Transverse colon (tissue), 3 donors: ENCODE results near the gene SIRPB1.

Source experiments
- POLR2A ChIP-seq: fragments of 450-650 bp; IDR thresholded peaks from one replicate; pipeline ENCODE4 v1.6.1; 2016; ENCODE audit warnings: antibody characterized with exemption, mild to moderate bottlenecking, moderate library complexity
- TF ChIP-seq, protein P1 (sequence below), 5 experiments: fragments of 200-600 bp in 3 of 5; fragments of 450-650 bp in 2 of 5; sonication (generic) in 3 of 5; IDR thresholded peaks; 1 replicate in 2 of 5; 2 replicates in 3 of 5; pipeline ENCODE4 v1.5.1; 2016 to 2017; ENCODE audit warnings: antibody characterized with exemption in 5 of 5, inconsistent platforms in 3 of 5, mild to moderate bottlenecking in 2 of 5, moderate library complexity in 1 of 5

DNA sequence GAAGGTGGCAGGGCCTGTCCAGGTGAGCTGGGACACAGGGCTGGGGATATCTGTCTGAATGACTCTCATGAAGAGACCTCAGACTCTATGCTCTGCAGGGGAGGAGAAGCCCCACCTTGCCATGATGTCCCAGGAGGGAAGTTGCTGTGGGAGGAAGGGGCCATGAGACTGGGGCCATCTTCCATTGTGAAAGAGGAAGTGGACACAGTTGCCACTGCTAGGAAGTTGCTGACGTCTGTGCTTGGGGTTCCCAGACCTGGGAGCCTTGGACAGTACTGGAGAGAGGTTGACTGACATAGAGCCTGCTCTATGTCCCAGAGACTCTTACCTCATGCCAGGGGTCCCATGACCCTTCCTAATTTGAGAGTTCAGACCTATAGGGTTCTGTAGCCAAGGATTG lies 24.5 kb downstream of the SIRPB1 start:
- TF ChIP-seq POLR2A: no peak
- TF ChIP-seq, protein P1, sequence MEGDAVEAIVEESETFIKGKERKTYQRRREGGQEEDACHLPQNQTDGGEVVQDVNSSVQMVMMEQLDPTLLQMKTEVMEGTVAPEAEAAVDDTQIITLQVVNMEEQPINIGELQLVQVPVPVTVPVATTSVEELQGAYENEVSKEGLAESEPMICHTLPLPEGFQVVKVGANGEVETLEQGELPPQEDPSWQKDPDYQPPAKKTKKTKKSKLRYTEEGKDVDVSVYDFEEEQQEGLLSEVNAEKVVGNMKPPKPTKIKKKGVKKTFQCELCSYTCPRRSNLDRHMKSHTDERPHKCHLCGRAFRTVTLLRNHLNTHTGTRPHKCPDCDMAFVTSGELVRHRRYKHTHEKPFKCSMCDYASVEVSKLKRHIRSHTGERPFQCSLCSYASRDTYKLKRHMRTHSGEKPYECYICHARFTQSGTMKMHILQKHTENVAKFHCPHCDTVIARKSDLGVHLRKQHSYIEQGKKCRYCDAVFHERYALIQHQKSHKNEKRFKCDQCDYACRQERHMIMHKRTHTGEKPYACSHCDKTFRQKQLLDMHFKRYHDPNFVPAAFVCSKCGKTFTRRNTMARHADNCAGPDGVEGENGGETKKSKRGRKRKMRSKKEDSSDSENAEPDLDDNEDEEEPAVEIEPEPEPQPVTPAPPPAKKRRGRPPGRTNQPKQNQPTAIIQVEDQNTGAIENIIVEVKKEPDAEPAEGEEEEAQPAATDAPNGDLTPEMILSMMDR (IDR thresholded peaks at IDR 0.05): no peak
